HG03442 (cell line): ENCODE data around the gene MYH11.
"Not testable (repeated sequence)": the region's sequence is repeated elsewhere in the genome, so short reads cannot be mapped to it uniquely, and the experiment has no call there.

Source experiments
- ATAC-seq: cut with Tn5 transposase; IDR thresholded peaks from one replicate; pipeline ENCODE4 v1.9.1; 2021; ENCODE audit warnings: mild to moderate bottlenecking, moderate library complexity; ENCODE audit not compliant: unreplicated experiment

Gene MYH11

GRCh38 chr16:15811481-15812400 is 45.1 kb downstream of the MYH11 start:
- no peak for ATAC-seq

- no peak for ATAC-seq
Measured at GRCh38 chr16:15810949-15811348, 45.9 kb downstream of the MYH11 start.

GRCh38 chr16:15810411-15810810 is 46.4 kb downstream of the MYH11 start:
- no peak for ATAC-seq

DNA sequence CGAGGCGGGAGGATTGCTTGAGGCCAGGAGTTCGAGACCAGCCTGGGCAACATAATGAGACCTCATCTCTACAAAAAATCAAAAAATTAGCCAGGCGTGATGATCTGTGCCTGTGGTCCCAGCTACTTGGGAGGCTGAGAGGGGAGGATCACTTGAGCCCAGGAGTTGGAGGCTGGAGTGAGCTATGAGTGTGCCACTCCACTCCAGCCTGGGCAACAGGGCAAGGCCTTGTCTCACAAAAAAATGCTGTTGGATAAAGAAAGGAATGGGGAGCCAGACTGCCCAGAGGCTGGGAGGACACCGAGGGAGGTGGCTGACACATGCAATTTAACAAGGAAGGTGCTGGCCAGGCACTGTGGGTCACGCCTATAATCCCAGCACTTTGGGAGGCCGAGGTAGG is 47.5 kb downstream of the MYH11 start:
- ATAC-seq = not testable (repeated sequence)

DNA sequence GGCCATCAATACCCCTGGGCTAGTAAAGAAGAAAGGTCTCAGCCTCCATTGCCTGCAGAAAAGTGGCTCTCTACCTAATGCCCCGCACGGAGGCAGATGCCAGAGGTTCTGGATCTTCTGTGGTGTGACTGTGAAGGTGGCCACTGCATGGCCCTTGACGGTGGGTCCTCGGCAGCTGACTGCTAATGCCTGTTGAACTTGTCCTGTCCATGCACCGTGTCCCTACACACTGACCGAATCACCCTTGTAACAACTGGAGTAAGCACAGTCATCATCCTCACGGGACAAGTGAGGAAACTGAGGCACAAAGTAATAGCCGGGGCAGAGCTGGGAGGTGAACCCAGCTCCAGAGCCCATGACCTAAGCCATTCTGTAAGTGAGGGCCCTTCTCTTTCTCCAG is 48.8 kb downstream of the MYH11 start:
- no peak for ATAC-seq

DNA sequence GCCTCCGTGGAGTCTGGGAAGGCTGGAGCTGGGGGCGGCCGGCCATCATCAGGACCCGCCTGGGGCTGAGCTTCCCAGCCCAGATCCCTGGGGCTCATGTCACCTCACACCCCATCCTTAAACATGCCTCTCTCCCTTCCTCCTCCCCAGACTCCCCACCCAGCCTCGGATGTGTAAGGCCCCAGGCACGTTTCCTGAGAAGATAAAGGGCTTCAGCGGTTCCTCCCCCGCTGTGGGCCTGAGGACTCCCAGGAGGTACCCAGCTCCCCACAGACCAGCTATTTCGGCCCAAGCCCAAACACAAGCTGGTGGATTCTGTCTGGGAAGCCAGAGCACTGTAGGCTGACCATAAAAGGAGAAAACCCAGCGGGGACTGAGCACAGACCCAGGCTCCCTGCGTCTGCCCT is 49.2 kb downstream of the MYH11 start:
- no peak for ATAC-seq

GRCh38 chr16:15803618-15804017 is 53.2 kb downstream of the MYH11 start:
- no peak for ATAC-seq

DNA sequence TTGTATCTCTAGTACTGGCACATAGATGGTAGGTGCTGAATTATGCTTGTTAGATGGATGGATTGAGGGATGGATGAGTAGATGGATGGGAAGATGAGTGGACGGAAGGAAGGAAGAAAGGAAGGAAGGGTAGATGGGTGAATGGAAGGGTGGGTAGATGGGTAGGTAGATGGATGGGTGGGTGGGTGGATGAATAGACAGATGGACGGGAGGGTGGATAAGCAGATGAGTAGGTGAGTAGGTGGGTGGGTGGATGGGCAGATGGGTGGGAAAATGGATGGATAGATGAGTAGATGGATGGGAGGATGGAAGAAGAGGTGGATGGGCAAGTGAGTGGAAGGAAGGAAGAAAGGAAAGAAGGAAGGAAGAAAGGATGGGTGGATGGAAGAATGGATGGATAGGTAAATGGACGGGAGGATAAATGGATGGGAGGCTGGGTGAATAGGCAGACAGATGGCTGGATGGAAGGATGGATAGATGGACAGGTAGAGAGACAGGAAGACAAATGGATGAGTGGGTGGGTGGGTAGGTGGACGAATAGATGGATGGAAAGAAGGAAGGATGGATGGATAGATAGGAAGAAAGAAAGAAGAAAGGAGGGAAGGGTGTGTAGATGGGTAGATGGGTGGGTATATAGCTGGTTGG is 56.9 kb downstream of the MYH11 start:
- no peak for ATAC-seq

DNA sequence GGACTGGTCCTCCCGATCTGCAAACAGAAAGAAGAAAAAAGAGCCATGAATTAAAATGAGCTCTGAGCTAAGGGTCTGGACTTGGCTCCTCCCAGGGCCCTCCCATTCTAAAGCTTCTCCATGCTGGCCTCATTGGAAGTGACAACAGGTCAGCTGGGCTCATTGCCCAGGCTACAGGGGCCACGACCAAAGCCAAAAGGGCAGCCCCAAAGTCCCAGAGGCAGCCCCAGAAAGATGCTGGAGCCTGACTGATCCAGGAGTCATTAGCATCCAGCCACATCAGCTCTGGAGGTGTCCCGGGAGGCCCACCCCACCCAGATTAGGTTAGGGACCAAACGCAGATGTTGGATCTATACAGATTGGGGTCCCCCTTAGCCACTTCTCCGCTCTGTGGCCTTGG is 58.2 kb downstream of the MYH11 start:
- ATAC-seq = no peak

DNA sequence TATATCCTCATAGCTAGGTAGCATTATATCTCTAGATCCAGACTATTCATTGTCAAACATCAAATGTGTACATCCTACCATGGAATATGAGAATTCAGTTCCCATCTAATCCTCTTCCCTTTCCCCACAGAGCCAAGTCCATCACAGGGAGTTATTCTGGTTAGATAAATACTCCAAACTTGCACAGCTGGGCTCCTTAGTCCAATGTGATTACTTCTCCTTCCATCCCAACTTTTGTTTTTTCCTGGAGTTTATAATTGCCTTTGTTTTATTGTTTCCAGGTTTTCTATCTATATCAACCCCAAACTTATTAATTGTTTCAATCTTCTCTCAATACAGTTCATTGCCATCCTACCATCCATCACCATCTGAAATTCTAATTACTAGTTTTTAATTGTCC is 59.9 kb downstream of the MYH11 start:
- ATAC-seq = no peak

DNA sequence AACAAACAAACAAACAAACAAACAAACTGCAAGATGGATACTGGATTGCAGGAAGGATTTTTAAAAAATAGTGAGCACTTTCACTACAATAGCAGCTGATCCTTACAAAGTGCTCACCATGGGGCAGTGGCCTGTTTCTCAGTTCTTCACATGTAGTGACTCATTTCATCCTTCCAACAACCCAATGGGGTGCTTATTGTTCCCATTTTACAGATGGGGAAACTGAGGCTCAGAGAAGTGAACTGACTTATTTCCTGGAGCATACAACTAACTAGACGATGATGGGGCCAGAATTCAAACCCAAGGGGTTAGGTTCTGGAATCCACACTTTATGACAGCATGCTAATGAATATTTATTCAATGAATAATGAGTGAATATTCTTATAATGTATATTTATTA is 61.2 kb downstream of the MYH11 start:
- ATAC-seq = no peak

- no peak for ATAC-seq
Measured at GRCh38 chr16:15792563-15792971, 64.3 kb downstream of the MYH11 start.

- ATAC-seq = no peak
Measured at GRCh38 chr16:15790458-15790857, 66.4 kb downstream of the MYH11 start.

GRCh38 chr16:15789816-15790215 is 67.0 kb downstream of the MYH11 start:
- ATAC-seq = not testable (repeated sequence)

- ATAC-seq = no peak
Measured at GRCh38 chr16:15788846-15789239, 68.0 kb downstream of the MYH11 start.

DNA sequence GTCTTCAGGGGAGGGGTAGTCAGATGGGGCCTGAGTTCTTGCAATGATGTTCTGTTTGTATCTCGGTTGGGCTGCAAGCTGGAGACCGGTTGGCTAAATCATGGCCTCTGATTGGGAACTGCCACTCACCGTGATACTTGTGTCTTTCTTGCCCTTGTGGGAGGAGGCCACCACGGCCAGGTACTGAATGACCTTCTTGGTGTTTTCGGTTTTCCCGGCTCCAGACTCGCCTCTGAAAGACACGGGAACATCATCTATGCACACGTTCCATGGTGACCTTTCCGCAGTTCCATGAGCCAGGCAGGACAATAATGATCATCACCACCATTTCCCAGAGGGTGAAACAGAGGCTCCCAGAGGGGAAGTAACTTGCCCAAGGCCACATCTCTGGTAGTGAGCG is 70.3 kb downstream of the MYH11 start:
- no peak for ATAC-seq

DNA sequence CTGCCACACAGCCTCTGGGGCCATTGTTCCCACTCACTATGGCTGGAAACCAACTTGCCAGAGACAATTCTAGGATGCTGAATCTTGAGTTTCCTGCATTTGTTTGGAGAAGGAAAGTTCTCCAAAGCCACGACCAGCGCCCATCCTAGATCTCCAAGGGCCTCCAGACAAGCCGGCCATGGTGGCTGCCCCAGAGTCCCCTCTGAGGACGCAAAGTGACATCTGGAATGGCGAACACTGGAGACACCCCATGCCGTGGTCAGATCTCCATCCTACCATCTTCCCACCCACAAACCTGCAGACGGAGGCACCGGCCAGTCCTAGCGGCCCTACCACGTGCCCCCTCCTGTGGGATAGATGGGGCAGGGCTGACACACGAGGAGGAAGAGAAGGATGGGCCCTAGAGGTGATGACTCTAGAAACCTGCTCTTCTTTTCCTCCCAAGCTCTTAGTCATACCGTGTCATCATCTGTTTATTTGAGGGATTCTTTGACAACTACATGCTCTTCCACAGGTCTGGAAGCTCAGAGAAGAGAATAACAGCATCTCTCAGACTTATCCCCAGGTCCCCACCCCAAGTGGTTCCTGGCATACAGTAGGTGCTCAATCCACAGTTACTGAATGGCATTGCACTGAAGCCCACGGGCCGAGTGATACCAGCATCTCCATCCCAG is 71.3 kb downstream of the MYH11 start:
- no peak for ATAC-seq

DNA sequence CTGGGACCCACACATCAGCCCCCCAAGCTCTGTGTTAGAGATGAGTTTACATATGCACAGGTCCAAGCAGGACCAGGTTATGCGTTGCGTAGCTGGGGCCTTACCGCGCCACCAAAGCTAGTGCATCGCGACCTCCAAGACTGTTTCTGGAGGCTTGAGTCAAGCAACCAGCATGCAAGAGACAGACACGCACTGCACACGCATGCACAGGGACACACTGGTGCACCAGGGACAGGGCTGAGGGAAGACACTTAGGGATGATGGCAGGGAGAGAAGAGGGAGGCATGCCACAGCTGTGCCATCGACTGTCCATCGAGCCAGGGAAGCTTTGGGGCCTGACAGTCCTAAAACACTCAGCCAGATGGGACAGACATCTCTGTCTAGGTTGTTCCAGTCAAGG is 72.8 kb downstream of the MYH11 start:
- no peak for ATAC-seq

GRCh38 chr16:15782573-15783365 is 74.1 kb downstream of the MYH11 start:
- no peak for ATAC-seq

- no peak for ATAC-seq
Measured at GRCh38 chr16:15781650-15782049, 75.2 kb downstream of the MYH11 start.

GRCh38 chr16:15780805-15781204 is 76.0 kb downstream of the MYH11 start:
- ATAC-seq = no peak
